GM23248 (cell line): ENCODE data around the gene LYST.

Experiments
- EZH2 ChIP-seq: fragments of 200-600 bp; sonication (generic); IDR thresholded peaks from 2 replicates; pipeline ENCODE4 v1.6.1; 2018; ENCODE audit warnings: antibody characterized with exemption, mild to moderate bottlenecking; ENCODE audit not compliant: insufficient read depth, poor library complexity, severe bottlenecking
- EZH2phosphoT487 ChIP-seq: fragments of 200-600 bp; sonication (generic); IDR thresholded peaks from 2 replicates; pipeline ENCODE4 v1.6.1; 2018; ENCODE audit warnings: antibody characterized with exemption, moderate library complexity, mild to moderate bottlenecking, low read depth; ENCODE audit not compliant: insufficient read depth

DNA sequence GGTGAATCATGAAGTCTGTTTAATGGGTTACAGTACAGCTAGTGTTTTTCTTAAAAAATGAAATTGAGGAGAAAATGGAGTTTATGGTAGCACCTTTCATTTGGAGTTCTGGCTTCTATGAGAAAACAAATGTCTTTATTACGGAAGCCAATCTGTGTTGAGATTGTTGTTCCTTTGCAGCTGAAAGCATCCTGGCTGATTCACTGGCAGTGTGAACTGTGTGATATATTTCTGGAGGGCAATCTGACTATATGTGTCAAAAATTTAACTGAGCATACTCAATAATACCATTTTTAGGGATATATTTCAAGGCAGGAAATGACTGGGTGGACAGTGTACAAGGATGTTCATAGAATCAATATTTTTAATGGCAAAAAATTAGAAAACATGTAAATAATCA lies 46.6 kb upstream of the LYST start:
- TF ChIP-seq EZH2, result no peak
- no peak for TF ChIP-seq EZH2phosphoT487
